GM23248 (cell line): ENCODE data around the gene ZNF385D. TPM values are rescaled to one million over a fixed set of nuclear protein-coding genes. Genes with fewer than 3 reads are reported as not detected.

Experiments used
- DNase-seq: peaks from one replicate; pipeline ENCODE4 v3.0.0-alpha.2; 2015
- H2AFZ ChIP-seq: fragments of 200-600 bp; sonication (generic); 2 replicates; pipeline ENCODE4 v1.6.1; 2016; ENCODE audit warnings: antibody characterized with exemption
- H3F3A ChIP-seq: fragments of 200-600 bp; sonication (generic); 2 replicates; pipeline ENCODE4 v1.6.1; 2016; ENCODE audit warnings: mild to moderate bottlenecking, antibody characterized with exemption, mixed run types; ENCODE audit not compliant: insufficient read depth
- H3K27ac ChIP-seq: fragments of 200-600 bp; sonication (generic); 2 replicates; pipeline ENCODE4 v1.5.1; 2016; ENCODE audit warnings: mild to moderate bottlenecking
- H3K27me3 ChIP-seq: fragments of 200-600 bp; sonication (generic); replicated peaks from 2 replicates; pipeline ENCODE4 v1.6.1; 2016; ENCODE audit warnings: mild to moderate bottlenecking; ENCODE audit not compliant: insufficient read depth
- H3K36me3 ChIP-seq: fragments of 200-600 bp; sonication (generic); 2 replicates; pipeline ENCODE4 v1.6.1; 2016; ENCODE audit warnings: low read depth, mild to moderate bottlenecking
- H3K4me1 ChIP-seq: fragments of 200-600 bp; sonication (generic); 2 replicates; pipeline ENCODE4 v1.6.1; 2016; ENCODE audit warnings: mild to moderate bottlenecking; ENCODE audit not compliant: insufficient read depth
- H3K4me2 ChIP-seq: fragments of 200-600 bp; sonication (generic); one replicate; pipeline ENCODE4 v1.6.1; 2016; ENCODE audit warnings: mild to moderate bottlenecking; ENCODE audit not compliant: unreplicated experiment
- H3K4me3 ChIP-seq: fragments of 200-600 bp; sonication (generic); 2 replicates; pipeline ENCODE4 v1.5.1; 2016; ENCODE audit warnings: mild to moderate bottlenecking
- H3K79me2 ChIP-seq: fragments of 200-600 bp; sonication (generic); 2 replicates; pipeline ENCODE4 v1.6.1; 2016; ENCODE audit warnings: mild to moderate bottlenecking; ENCODE audit not compliant: insufficient read depth
- H3K9ac ChIP-seq: fragments of 200-600 bp; sonication (generic); 2 replicates; pipeline ENCODE4 v1.6.1; 2016; ENCODE audit warnings: mild to moderate bottlenecking
- H3K9me2 ChIP-seq: fragments of 200-600 bp; sonication (generic); 2 replicates; pipeline ENCODE4 v1.6.1; 2016; ENCODE audit warnings: mixed run types, mild to moderate bottlenecking, moderate library complexity; ENCODE audit not compliant: insufficient read depth
- H3K9me3 ChIP-seq: fragments of 200-600 bp; sonication (generic); one replicate; pipeline ENCODE4 v1.6.1; 2017; ENCODE audit warnings: low read depth
- H4K20me1 ChIP-seq: fragments of 200-600 bp; sonication (generic); 2 replicates; pipeline ENCODE4 v1.6.0; 2016; ENCODE audit not compliant: insufficient read depth
- EZH2 ChIP-seq: fragments of 200-600 bp; sonication (generic); IDR thresholded peaks from 2 replicates; pipeline ENCODE4 v1.6.1; 2018; ENCODE audit warnings: antibody characterized with exemption, mild to moderate bottlenecking; ENCODE audit not compliant: insufficient read depth, poor library complexity, severe bottlenecking
- EZH2phosphoT487 ChIP-seq: fragments of 200-600 bp; sonication (generic); IDR thresholded peaks from 2 replicates; pipeline ENCODE4 v1.6.1; 2018; ENCODE audit warnings: antibody characterized with exemption, moderate library complexity, mild to moderate bottlenecking, low read depth; ENCODE audit not compliant: insufficient read depth
- WGBS, 2 experiments: methylation state at CpG; one replicate each; pipeline ENCODE4 v1.1.6; 2015 to 2017; ENCODE audit warnings: low lambda C conversion rate in 2 of 2, low coverage in 1 of 2; ENCODE audit errors: missing lambda C conversion rate in 2 of 2; 5-methylcytosine and 5-hydroxymethylcytosine counted together
- in situ Hi-C: fragments of 300-500 bp; cut with MboI; formaldehyde crosslinking; loops from 2 replicates; pipeline ENCODE4 v1.15.0; 2020
- polyA plus RNA-seq: library from polyadenylated mRNA; unstranded; fragments of >200 nt; fragmentation: Nextera tagmentation; extraction: Ambion mirVana; gene quantifications from 2 replicates; pipeline ENCODE4 v1.2.1, GENCODE V29; 2016
- total RNA-seq: library from RNA; depleted of rRNA; stranded (reverse); fragments of >200 nt; shearing (Covaris generic); gene quantifications from 2 replicates; pipeline ENCODE4 v1.2.3, GENCODE V29; 2014

ZNF385D gene
- total and polyA plus RNA-seq, 2 experiments from 2014 or later = 0.97 to 13.8 TPM

DNA sequence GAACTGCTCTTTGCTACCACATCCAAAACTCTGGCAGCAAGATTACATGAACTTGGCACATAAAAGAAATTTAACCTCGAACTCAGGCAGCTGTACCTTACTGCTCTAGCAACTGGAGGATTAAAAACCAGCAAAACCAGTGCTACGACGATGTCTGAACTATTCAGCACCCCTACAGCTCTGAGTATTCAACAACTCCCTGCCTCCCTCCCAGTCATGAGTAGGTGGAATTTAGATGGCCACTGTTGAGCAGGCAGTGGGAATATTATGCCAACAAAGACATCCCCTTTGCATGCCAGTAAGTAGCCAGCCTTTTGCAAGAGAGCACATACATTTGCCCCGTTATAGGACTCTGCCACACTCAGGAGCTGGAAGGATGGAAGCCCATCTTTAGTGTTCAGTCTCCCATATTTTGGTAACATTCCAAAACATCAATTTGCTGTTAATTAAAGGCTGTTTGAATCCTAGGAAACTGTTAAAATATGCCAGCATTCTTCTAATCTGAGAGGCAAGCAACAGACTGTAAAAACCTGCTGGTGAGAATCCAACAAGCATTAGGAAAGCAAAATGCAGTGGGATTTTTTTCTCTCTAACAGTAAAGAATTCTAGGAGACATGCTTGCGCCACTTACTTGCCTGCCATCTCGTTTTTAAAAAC, 85.4 kb downstream of the ZNF385D start:
- Histone ChIP-seq H3K9me2 (no peaks in the 10 kb centered on the region; the same call in 1 of the 2 replicates), H3K4me2 (no peak overlapping the region)

DNA sequence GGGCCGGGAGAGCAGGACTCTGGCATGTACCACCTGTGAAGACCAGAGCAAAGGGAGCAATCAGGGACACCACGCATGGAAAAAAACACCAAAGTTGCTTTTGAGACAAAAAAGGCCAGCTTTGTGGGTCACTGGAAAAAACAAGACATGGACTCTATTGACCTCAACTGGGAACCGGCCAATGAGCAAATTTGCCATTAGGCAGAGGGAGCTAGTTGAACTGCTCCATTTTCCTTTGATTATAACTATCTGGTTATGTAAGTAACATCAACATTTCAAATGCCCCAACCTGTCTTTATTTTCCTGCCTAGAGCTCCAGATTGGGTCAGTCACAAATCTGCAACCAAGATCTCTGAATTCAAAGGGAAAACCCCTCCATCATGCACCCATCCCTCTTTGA, 86.0 kb downstream of the ZNF385D start:
- 96 to 100% methylated on average over 3 of the region's 3 CpGs for WGBS, 2 experiments
- in situ Hi-C loops = no loop called here
- H4K20me1 ChIP-seq = no peaks in the 10 kb centered on the region

More for the DNA sequence above, 85.4 kb downstream of the ZNF385D start:
- Histone ChIP-seq H3K9me3 (no peaks in the 10 kb centered on the region), H3K9ac (no peak overlapping the region), H3K79me2 (no peaks in the 10 kb centered on the region), H3K4me3 (no peak overlapping the region), H3K36me3 (no peaks in the 10 kb centered on the region), H4K20me1 (no peaks in the 10 kb centered on the region), H3K27ac (no peak overlapping the region), H3F3A (no peaks in the 10 kb centered on the region), H3K27me3 (no peaks in the 10 kb centered on the region), H3K4me1 (no peaks in the 10 kb centered on the region), H2AFZ (no peak overlapping the region)
- 69 to 72% methylated on average over 6 of the region's 6 CpGs for WGBS, 2 experiments
- no peak for DNase-seq
- TF ChIP-seq EZH2 = no peak
- TF ChIP-seq EZH2phosphoT487 = no peak
- in situ Hi-C loops = no loop called here

DNA sequence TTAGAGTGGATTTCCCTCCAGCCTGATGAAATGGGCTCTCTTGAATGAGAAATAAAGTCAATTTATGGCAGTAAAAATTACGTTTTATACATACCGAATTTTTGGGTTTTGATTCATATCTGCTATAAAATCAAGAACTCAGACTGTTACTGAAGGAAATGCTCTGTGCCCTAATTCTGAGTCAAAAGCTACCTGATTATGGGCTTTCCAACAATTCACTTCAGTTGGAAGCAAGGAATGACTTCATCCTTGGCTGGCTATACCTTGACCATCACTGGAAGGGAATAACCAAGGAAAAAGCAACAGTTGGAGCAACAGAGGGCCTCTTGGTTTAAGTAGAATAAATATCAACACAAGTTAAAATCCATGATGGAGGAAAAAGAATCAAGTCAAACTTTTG, 88.6 kb downstream of the ZNF385D start:
- Histone ChIP-seq H3K27ac (no peak overlapping the region), H3K9ac (no peak overlapping the region), H3K4me1 (no peaks in the 10 kb centered on the region), H3K4me2 (no peak overlapping the region), H3K36me3 (no peaks in the 10 kb centered on the region), H3K9me2 (no peaks in the 10 kb centered on the region; the same call in 1 of the 2 replicates), H4K20me1 (no peaks in the 10 kb centered on the region), H3K79me2 (no peaks in the 10 kb centered on the region), H2AFZ (no peak overlapping the region), H3K4me3 (no peak overlapping the region), H3F3A (no peaks in the 10 kb centered on the region), H3K27me3 (no peaks in the 10 kb centered on the region), H3K9me3 (no peaks in the 10 kb centered on the region)
- 93 to 95% methylated on average over 2 of the region's 2 CpGs for WGBS, 2 experiments
- no peak for TF ChIP-seq EZH2
- TF ChIP-seq EZH2phosphoT487 = no peak
- no peak for DNase-seq
- in situ Hi-C loops = no loop called here

More for the DNA sequence above, 86.0 kb downstream of the ZNF385D start:
- Histone ChIP-seq H3K27ac (no peak overlapping the region), H3F3A (no peaks in the 10 kb centered on the region), H3K79me2 (no peaks in the 10 kb centered on the region), H2AFZ (no peak overlapping the region), H3K4me3 (no peak overlapping the region), H3K4me2 (no peak overlapping the region), H3K4me1 (no peaks in the 10 kb centered on the region), H3K36me3 (no peaks in the 10 kb centered on the region), H3K9me2 (no peaks in the 10 kb centered on the region; the same call in 1 of the 2 replicates), H3K27me3 (no peaks in the 10 kb centered on the region), H3K9me3 (no peaks in the 10 kb centered on the region), H3K9ac (no peak overlapping the region)
- no peak for DNase-seq
- no peak for TF ChIP-seq EZH2phosphoT487
- no peak for TF ChIP-seq EZH2

DNA sequence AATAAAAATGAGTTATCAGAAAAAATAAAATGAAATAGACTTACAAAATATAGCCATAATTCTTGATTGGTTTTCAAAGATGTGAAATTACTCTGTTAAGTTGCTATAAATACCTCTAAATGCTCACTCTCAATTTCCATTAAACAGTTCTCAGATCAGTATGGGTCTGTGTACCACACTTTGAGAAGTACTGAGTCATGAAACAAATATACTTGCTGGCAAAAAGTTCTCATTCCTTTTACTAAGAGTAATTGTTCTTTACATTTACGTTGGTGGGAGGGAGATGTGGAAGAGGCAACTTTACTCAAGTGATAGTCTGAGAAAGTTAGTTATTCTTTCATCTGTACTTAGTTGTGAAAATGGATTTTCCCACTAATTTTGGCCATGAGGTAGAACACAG, 96.3 kb downstream of the ZNF385D start:
- no peaks in the 10 kb centered on the region for H3K9me2 ChIP-seq
- H3K4me1 ChIP-seq = peaks cover 17% of the 10 kb centered on the region
- H3K4me2 ChIP-seq = peak overlapping the region; percentile 57
- in situ Hi-C loops = no loop called here
- DNase-seq = peak; percentile 84
- TF ChIP-seq EZH2 (no peak), EZH2phosphoT487 (no peak)
- no peaks in the 10 kb centered on the region for H3K27me3 ChIP-seq
- H3K9ac ChIP-seq = no peak overlapping the region
- no peaks in the 10 kb centered on the region for H3K79me2 ChIP-seq
- H4K20me1 ChIP-seq = no peaks in the 10 kb centered on the region
- H3K27ac ChIP-seq = peak overlapping the region; percentile 36
- peak overlapping the region; percentile 30 for H3K4me3 ChIP-seq
- H3K9me3 ChIP-seq = no peaks in the 10 kb centered on the region
- H3F3A ChIP-seq = peaks cover 9% of the 10 kb centered on the region; the same call in 1 of the 2 replicates
- peak overlapping the region; percentile 62 for H2AFZ ChIP-seq
- H3K36me3 ChIP-seq = no peaks in the 10 kb centered on the region
- 0% methylated on average over 1 of the region's 1 CpG for WGBS, 2 experiments
